Effector memory CD8-positive, alpha-beta T cell (primary cell): ENCODE results near the gene OTOG.

Source experiments
- ATAC-seq: fragments of 150-1000 bp; cut with Tn5 transposase; replicated peaks from 2 replicates; pipeline ENCODE4 v1.10.0; 2021; ENCODE audit warnings: mild to moderate bottlenecking, moderate library complexity
- DNase-seq, 3 experiments: peaks; one replicate each; pipeline ENCODE4 v3.0.0; 2021
- H3K27ac Mint-ChIP-seq, 2 donors: one replicate each; pipeline ENCODE4 v1.8.0; 2022; ENCODE audit warnings: mild to moderate bottlenecking in 2 of 2, mixed read lengths in 2 of 2, moderate library complexity in 2 of 2
- H3K27me3 Mint-ChIP-seq, 2 donors: one replicate each; pipeline ENCODE4 v1.8.0; 2022; ENCODE audit warnings: mixed read lengths in 2 of 2
- H3K36me3 Mint-ChIP-seq: one replicate; pipeline ENCODE4 v1.8.0; 2022; ENCODE audit warnings: mild to moderate bottlenecking, moderate library complexity, mixed read lengths; ENCODE audit not compliant: insufficient read depth
- H3K4me1 Mint-ChIP-seq, 2 donors: one replicate each; pipeline ENCODE4 v1.8.0; 2022; ENCODE audit warnings: low read depth in 2 of 2, mixed read lengths in 2 of 2
- H3K4me3 Mint-ChIP-seq, 2 donors: one replicate each; pipeline ENCODE4 v1.8.0; 2022; ENCODE audit warnings: mild to moderate bottlenecking in 2 of 2, mixed read lengths in 2 of 2, moderate library complexity in 2 of 2
- H3K9me3 Mint-ChIP-seq, 2 donors: one replicate each; pipeline ENCODE4 v1.8.0; 2022; ENCODE audit warnings: mixed read lengths in 2 of 2

OTOG gene

GRCh38 chr11:17579451-17579850 is 32.4 kb downstream of the OTOG start:
- Mint-ChIP-seq H3K27me3 (peaks cover 16 to 50% of the 10 kb centered on the region in 2 donors), H3K36me3 (no peaks in the 10 kb centered on the region), H3K9me3 (no peaks in the 10 kb centered on the region), H3K4me3 (no peak overlapping the region), H3K4me1 (no peaks in the 10 kb centered on the region), H3K27ac (no peak overlapping the region)
- DNase-seq (no peak), ATAC-seq (no peak)

DNA sequence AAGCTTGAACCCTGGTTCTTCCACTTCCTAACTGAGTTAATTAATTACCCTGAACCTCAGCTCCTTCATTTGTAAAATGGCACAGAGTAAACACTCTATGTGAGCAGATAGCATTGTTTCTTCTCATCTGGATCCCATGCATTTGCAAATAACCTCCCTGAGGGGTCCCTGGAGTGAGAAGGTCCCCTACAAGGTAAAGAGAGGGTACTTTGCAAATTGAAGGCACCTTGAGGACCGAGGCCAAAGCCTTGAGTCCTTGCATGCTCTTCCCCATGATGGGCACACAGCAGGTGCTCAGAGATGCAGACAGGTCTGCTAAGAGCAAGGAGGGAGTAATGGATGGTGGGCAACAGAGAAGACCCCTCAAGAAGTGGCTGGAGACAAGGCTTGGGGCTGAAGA is 33.2 kb downstream of the OTOG start:
- no peak for DNase-seq
- Mint-ChIP-seq H3K36me3 (no peaks in the 10 kb centered on the region), H3K4me3 (no peak overlapping the region), H3K4me1 (no peaks in the 10 kb centered on the region), H3K9me3 (no peaks in the 10 kb centered on the region), H3K27me3 (peaks cover 18 to 43% of the 10 kb centered on the region in 2 donors), H3K27ac (no peak overlapping the region)
- ATAC-seq, result no peak

- H3K27me3 Mint-ChIP-seq, result peaks cover 22 to 45% of the 10 kb centered on the region in 2 donors
- no peaks in the 10 kb centered on the region for H3K36me3 Mint-ChIP-seq
- DNase-seq, result no peak
- H3K9me3 Mint-ChIP-seq, result no peaks in the 10 kb centered on the region
- no peak overlapping the region for H3K4me3 Mint-ChIP-seq
- H3K4me1 Mint-ChIP-seq, result no peaks in the 10 kb centered on the region
- no peak for ATAC-seq
- no peak overlapping the region for H3K27ac Mint-ChIP-seq
Observed at GRCh38 chr11:17581036-17581731, 34.1 kb downstream of the OTOG start.

DNA sequence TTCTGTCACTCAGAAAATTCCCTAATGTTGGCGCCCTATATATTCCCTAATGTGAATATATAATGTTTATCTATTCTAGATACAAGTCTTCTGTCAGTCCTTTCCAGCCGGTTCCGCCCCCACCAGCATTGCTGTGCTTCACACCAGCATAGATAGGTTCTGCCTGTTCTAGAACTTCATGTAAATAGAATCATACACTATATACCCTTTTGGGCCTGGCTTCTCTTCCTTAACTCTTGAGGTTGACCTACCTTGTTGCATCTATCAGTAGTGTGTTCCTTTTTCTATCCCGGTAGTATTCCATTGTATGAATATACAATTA is 34.6 kb downstream of the OTOG start:
- no peak for DNase-seq
- Mint-ChIP-seq H3K36me3 (no peaks in the 10 kb centered on the region), H3K9me3 (no peaks in the 10 kb centered on the region), H3K4me1 (no peaks in the 10 kb centered on the region), H3K27ac (no peak overlapping the region), H3K4me3 (no peak overlapping the region), H3K27me3 (peaks cover 22 to 49% of the 10 kb centered on the region in 2 donors)
- no peak for ATAC-seq

- H3K4me1 Mint-ChIP-seq, result no peaks in the 10 kb centered on the region
- no peak overlapping the region for H3K27ac Mint-ChIP-seq
- no peaks in the 10 kb centered on the region for H3K9me3 Mint-ChIP-seq
- ATAC-seq, result no peak
- peaks cover 6 to 19% of the 10 kb centered on the region in 2 donors for H3K27me3 Mint-ChIP-seq
- DNase-seq, result no peak
- H3K4me3 Mint-ChIP-seq, result no peak overlapping the region
- no peaks in the 10 kb centered on the region for H3K36me3 Mint-ChIP-seq
Observed at GRCh38 chr11:17585911-17586695, 39.0 kb downstream of the OTOG start.

GRCh38 chr11:17588166-17588565 is 41.1 kb downstream of the OTOG start:
- DNase-seq (no peak), ATAC-seq (no peak)
- H3K4me1 Mint-ChIP-seq, result no peaks in the 10 kb centered on the region
- H3K27ac Mint-ChIP-seq, result no peak overlapping the region
- no peaks in the 10 kb centered on the region for H3K9me3 Mint-ChIP-seq
- H3K36me3 Mint-ChIP-seq, result no peaks in the 10 kb centered on the region
- no peak overlapping the region for H3K4me3 Mint-ChIP-seq
- H3K27me3 Mint-ChIP-seq, result peaks cover 11 to 21% of the 10 kb centered on the region in 2 donors

- Mint-ChIP-seq H3K4me1 (no peaks in the 10 kb centered on the region), H3K27ac (no peak overlapping the region), H3K9me3 (no peaks in the 10 kb centered on the region), H3K36me3 (no peaks in the 10 kb centered on the region), H3K4me3 (no peak overlapping the region), H3K27me3 (peaks cover 11 to 21% of the 10 kb centered on the region in 2 donors)
- no peak for ATAC-seq
- DNase-seq, result no peak
Observed at GRCh38 chr11:17588721-17589120, 41.7 kb downstream of the OTOG start.

- no peaks in the 10 kb centered on the region for H3K36me3 Mint-ChIP-seq
- ATAC-seq, result no peak
- no peaks in the 10 kb centered on the region for H3K9me3 Mint-ChIP-seq
- no peak for DNase-seq
- no peak overlapping the region for H3K4me3 Mint-ChIP-seq
- no peaks in the 10 kb centered on the region for H3K4me1 Mint-ChIP-seq
- H3K27me3 Mint-ChIP-seq, result peaks cover 8 to 39% of the 10 kb centered on the region in 2 donors
- H3K27ac Mint-ChIP-seq, result no peak overlapping the region
Observed at GRCh38 chr11:17590463-17590862, 43.4 kb downstream of the OTOG start.

- no peak for ATAC-seq
- H3K9me3 Mint-ChIP-seq, result no peaks in the 10 kb centered on the region
- H3K27ac Mint-ChIP-seq, result no peak overlapping the region
- no peaks in the 10 kb centered on the region for H3K36me3 Mint-ChIP-seq
- DNase-seq, result no peak
- H3K27me3 Mint-ChIP-seq, result peaks cover 5 to 40% of the 10 kb centered on the region in 2 donors
- H3K4me1 Mint-ChIP-seq, result no peaks in the 10 kb centered on the region
- no peak overlapping the region for H3K4me3 Mint-ChIP-seq
Observed at GRCh38 chr11:17591293-17591692, 44.2 kb downstream of the OTOG start.

GRCh38 chr11:17593466-17594245 is 46.6 kb downstream of the OTOG start:
- H3K36me3 Mint-ChIP-seq, result no peaks in the 10 kb centered on the region
- no peak for DNase-seq
- ATAC-seq, result no peak
- peaks cover 5 to 37% of the 10 kb centered on the region in 2 donors for H3K27me3 Mint-ChIP-seq
- H3K4me3 Mint-ChIP-seq, result no peak overlapping the region
- no peak overlapping the region for H3K27ac Mint-ChIP-seq
- H3K9me3 Mint-ChIP-seq, result no peaks in the 10 kb centered on the region
- H3K4me1 Mint-ChIP-seq, result no peaks in the 10 kb centered on the region

GRCh38 chr11:17594686-17595192 is 47.7 kb downstream of the OTOG start:
- Mint-ChIP-seq H3K27ac (no peak overlapping the region), H3K4me1 (peaks cover 0 to 5% of the 10 kb centered on the region in 2 donors), H3K36me3 (no peaks in the 10 kb centered on the region), H3K4me3 (no peak overlapping the region), H3K27me3 (peaks cover 14 to 46% of the 10 kb centered on the region in 2 donors), H3K9me3 (no peaks in the 10 kb centered on the region)
- DNase-seq (no peak), ATAC-seq (no peak)

- Mint-ChIP-seq H3K4me3 (no peak overlapping the region), H3K4me1 (peaks cover 0 to 5% of the 10 kb centered on the region in 2 donors), H3K27me3 (peaks cover 15 to 51% of the 10 kb centered on the region in 2 donors), H3K36me3 (no peaks in the 10 kb centered on the region), H3K27ac (no peak overlapping the region), H3K9me3 (no peaks in the 10 kb centered on the region)
- DNase-seq (no peak), ATAC-seq (no peak)
Observed at GRCh38 chr11:17595526-17596309, 48.7 kb downstream of the OTOG start.

DNA sequence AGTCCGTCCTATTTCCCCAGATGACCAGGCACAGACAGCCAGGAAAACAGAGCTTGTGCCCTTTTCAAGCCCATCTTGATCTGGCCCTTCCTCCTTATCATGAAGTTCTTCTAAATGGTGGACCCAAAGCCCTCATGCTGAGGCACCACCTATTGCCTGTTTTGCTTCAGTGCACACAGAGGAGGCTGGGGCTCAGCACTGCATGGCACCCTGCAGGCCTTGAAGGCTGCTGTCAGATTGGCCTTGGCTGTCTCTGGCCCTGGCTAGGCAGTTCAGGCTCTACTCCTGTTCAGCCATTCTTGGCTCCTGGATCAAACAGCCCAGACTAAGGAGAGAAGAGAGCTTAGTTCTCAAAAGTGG is 49.2 kb downstream of the OTOG start:
- peaks cover 15 to 57% of the 10 kb centered on the region in 2 donors for H3K27me3 Mint-ChIP-seq
- H3K4me3 Mint-ChIP-seq, result no peak overlapping the region
- DNase-seq (no peak), ATAC-seq (no peak)
- H3K27ac Mint-ChIP-seq, result no peak overlapping the region
- no peaks in the 10 kb centered on the region for H3K36me3 Mint-ChIP-seq
- no peaks in the 10 kb centered on the region for H3K9me3 Mint-ChIP-seq
- peaks cover 0 to 7% of the 10 kb centered on the region in 2 donors for H3K4me1 Mint-ChIP-seq
